Activated CD4-positive, CD25-positive, alpha-beta regulatory T cell treated with anti-CD3 and anti-CD28 coated beads, Interleukin-2, amount 50 U/mL, for 72 hours (primary cell): ENCODE measurements around the gene PNLIPRP1.

Experiments used
- DNase-seq: peaks from one replicate; pipeline ENCODE4 v3.0.0; 2021

PNLIPRP1 gene

DNA sequence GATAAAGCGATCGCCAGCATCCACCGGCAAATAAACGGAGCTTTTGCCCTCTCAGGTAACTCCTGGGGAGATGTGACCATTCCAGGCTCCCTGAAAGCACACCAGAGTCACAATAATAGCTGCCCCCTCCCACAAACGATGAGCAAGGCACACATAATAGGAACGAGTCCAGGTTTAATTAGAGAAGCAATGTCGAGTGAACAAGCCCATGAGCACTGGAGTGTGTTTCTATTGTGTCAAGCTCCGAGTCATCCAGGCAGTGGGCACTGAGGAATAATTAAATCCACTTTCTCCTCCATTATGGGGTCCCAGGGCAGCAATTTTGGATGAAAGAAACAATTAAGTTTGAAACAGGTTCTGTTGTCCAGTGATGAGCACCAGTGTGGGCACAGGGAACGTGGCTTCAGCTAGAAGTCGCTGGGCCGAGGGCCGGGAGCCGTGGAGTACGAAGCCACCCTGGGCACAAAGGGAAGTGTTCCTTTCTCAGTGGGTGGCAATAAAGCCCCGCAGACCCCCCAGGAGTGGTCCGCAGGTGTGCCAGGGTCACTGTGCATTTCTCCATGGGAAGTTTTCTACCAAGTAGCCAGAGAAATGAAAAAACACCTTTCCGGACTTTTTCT is 41.9 kb downstream of the PNLIPRP1 start:
- DNase-seq: no peak

- DNase-seq: no peak
These were observed 42.4 kb downstream of the PNLIPRP1 start for GRCh38 chr10:116633216-116633600.

DNA sequence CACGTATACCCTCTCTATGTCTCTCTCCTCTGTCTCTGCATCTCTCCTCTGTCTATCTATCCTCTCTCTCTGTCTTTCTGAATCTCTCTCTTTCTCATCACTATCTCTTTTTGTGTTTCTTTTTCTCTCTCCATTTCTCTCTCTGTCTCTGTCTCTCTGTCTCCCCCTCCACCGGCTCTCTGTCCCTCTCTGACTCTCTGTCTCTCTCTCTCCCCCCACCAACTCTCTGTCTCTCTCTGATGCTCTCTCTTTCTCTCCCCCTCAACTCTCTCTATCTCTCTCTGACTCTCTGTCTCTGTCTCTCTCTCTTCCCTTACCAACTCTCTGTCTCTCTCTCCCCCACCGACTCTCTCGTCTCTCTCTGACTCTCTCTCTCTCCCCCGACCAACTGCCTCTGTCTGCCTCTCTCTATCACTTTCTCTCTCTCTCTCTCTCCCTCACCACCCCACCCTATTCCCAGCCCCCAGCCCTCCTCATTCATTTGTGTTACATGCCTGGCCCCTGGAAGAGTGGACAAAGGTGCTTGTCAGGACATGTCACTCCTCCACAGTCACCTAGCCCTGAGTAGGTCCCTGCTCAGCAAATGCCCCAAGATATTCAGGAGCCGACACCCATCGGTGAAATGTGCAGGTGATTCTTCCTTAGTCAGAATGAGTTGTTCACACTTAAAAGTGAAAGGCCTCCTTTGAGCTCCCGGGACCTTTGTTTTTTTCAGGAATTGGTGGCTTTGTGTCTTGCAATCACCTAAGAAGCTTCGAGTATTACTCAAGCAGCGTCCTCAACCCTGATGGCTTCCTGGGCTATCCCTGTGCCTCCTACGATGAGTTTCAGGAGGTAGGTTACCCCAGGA is 43.6 kb downstream of the PNLIPRP1 start:
- no peak for DNase-seq

DNA sequence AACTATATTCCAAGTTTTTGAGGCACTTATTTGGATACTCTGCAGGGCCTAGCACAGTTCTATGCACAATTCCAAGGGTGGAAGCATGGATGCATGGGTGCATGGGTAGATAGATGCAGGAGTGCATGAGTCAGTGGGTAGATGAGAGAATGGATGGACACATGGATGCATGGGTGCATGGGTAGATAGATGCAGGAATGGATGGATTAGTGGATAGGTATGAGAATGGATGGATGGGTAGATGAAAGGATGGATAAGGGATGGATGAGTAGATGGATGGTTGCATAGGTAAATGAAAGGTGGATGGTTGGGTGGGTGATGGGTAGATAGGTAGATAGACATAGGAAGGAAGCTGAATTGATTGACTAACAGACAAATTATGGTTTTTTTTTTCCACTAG is 45.6 kb downstream of the PNLIPRP1 start:
- no peak for DNase-seq

DNA sequence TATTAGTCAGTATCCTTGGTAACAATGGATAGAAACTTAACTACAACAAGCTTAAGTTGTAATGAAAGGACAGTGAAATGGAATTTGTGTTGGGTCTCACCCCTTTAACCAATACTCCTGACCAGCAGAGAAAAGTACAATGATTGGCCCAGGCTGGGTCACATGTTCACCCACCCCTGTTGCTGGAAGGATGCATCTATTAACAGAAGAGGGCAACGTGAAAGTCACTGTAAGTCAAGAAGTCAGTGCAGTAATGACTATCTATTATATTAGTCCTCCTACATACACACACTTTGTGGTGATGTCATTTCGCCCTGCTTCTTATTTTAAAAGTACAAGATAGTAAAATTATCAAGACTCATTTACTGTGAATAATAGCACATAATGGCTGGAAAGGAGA is 46.2 kb downstream of the PNLIPRP1 start:
- DNase-seq: no peak

DNA sequence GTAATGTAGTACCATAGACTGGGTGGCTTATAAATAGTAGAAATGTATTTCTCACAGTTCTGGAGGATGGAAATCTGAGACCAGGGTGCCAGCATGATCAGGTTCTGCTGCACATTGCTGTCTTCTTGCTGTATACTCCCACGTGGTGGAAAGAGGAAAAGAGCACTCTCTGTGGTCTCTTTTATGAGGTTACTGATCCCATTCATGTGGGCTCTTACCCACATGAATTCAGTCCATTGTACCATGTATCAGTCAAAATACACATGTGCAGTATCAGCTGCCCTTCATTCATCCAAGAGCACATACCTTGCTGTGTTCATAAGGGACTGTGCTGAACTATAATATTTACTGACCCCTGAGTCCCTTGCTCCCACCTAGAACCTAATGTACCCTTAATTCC is 47.1 kb downstream of the PNLIPRP1 start:
- no peak for DNase-seq

DNA sequence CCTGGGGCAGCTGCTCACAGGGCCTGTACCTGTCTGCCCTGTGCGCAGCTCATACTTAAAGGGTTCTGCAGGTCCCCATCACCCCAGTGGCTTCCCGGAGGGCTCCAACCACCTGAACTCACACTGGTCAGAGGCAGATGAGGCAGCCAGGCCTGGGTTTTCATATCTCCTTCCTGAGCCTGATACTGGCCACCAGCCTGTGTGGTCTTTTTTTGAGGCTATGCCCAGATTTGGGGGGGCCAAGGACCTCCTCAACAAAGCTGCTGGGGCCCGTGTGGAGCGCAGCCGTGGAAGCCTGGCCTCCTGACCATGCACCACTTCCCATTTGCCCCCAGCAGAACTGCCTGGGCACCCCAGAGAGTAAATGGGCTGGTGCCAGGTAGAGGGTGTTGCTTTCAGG is 55.7 kb downstream of the PNLIPRP1 start:
- DNase-seq: no peak

DNA sequence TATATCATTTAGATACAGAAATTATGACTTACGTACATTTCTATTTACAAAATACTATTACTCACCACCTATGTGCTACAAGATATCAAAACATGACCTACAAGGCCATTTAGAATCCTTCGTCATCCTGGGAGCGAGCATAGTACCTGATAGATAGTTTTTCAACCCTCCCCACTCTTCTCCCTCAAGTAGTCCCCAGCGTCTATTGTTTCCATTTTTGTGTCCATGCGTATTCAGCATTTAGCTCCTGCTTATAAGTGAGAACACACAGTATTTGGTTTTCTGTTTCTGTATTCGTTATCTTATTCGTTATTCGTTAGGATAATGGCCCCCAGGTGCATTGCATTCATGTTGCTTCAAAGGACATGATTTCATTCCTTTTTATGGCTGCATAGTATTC is 58.1 kb downstream of the PNLIPRP1 start:
- no peak for DNase-seq

DNA sequence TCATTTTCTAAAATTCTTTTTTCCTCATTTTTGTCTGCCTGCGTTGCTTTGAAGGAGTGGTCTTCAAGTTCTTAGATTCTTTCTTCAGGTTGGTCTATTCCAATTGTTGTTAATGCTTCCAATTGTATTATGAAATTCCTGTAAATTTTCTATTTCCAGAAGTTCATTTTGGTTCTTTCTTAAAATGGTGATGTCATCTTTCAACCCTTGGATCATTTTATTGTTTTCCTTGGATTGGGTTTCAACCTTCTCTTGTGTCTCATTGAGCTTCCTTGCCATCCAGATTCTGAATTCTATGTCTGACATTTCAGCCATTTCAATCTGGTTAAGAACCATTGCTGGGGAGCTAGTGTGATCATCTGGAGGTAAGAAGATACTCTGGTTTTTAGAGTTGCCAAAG is 63.1 kb downstream of the PNLIPRP1 start:
- DNase-seq: no peak

DNA sequence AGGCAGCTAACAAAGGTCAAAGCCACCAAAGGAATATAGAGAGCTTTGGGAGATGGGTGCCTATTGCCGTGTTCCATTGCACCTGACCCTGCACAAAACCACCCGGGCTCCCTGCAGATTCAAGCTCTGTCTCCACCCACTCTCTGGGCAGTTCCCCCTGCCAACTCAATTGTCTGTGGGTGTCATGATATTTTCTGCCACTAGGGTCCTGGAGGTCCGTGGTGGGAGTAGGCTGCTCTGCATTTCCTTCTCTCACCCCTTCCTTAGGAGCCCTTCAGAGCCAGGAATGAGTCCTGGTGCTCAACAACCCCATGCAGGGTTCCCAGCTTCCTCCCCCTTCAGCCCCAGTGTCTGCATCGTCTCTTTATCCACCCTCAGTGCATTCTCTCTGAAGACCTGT is 64.1 kb downstream of the PNLIPRP1 start:
- DNase-seq: no peak

GRCh38 chr10:116655568-116655967 is 64.8 kb downstream of the PNLIPRP1 start:
- DNase-seq: no peak

DNA sequence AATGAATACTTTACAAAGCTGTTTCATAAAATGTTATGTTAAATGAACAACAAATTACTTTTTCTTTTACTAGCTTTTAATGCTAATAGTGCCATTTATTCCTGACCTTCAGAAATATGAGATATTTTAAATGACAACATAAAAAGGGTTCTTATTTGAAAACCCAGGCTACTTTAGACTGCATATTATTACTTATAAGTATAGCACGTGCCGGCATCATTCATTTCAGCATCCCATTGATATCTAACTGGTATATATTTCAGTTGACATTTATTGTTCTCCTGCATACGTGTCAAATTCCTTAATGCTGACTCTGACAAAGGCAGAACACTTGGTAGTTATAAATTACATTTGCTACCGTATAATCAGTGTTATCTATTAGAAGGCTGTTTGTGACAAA is 65.3 kb downstream of the PNLIPRP1 start:
- DNase-seq: no peak

DNA sequence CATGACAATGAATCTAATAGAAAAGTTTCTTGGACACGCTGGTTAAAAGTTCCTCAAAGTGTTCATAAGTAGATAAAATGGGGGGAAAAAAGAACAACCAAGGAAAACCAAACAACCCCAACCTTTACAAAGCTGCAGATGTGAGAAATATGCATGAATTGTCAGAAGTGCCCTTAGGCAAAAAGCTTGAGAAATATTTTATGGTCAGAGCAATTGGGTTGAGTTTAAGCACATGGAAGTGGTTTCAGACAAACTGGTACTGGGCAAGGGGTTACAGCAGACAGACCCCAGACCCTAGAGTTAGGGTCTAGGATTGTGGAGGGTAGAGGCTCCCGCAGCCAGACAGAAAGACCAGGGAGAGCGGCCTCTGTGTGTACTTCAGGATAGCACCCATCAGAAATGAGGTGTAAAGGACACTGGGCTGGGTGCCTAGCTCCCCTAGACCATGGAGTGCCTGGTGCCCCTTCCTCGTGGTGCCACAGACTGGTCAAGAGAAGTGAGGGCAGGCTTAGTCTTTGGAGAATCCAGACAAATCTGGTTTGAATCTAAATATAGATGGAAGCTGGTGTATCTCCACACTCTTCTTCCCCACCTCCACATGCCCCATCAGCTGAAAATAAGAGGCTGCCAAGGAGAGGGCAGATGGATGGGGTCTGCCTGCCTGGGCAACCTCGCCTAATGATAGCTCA is 67.2 kb downstream of the PNLIPRP1 start:
- DNase-seq: no peak
